GM12874 (cell line): Measurements from ENCODE around the gene RRAS2.

ENCODE experiments used
- CTCF ChIP-seq: IDR thresholded peaks from 2 replicates; pipeline ENCODE4 v1.5.1; 2011; ENCODE audit warnings: low read depth, mild to moderate bottlenecking, control low read depth, low read length, moderate library complexity; ENCODE audit not compliant: insufficient read depth

RRAS2 gene

GRCh38 chr11:14345668-14346067 lies 13.3 kb downstream of the RRAS2 start:
- no peak for TF ChIP-seq CTCF

- no peak for TF ChIP-seq CTCF
These were observed 16.1 kb downstream of the RRAS2 start for GRCh38 chr11:14342906-14343305.

- TF ChIP-seq CTCF, result no peak
These were observed 17.0 kb downstream of the RRAS2 start for GRCh38 chr11:14341968-14342367.

- TF ChIP-seq CTCF, result no peak
These were observed 18.3 kb downstream of the RRAS2 start for GRCh38 chr11:14340721-14341120.

GRCh38 chr11:14339356-14339755 lies 19.6 kb downstream of the RRAS2 start:
- TF ChIP-seq CTCF, result no peak

GRCh38 chr11:14336507-14337503 lies 22.2 kb downstream of the RRAS2 start:
- no peak for TF ChIP-seq CTCF

GRCh38 chr11:14335712-14336111 lies 23.3 kb downstream of the RRAS2 start:
- no peak for TF ChIP-seq CTCF
